ENCODE measurements around the gene PLEKHG4B. TPM values are rescaled to one million over a fixed set of nuclear protein-coding genes. Genes with fewer than 3 reads are reported as not detected.
"Not testable (repeated sequence)": the region's sequence is repeated elsewhere in the genome, so short reads cannot be mapped to it uniquely, and the experiment has no call there.

The PLEKHG4B gene
- polyA plus RNA-seq, 1 of the 3 experiments (the other 2 are of a cell fraction), result 0.18 TPM

DNA sequence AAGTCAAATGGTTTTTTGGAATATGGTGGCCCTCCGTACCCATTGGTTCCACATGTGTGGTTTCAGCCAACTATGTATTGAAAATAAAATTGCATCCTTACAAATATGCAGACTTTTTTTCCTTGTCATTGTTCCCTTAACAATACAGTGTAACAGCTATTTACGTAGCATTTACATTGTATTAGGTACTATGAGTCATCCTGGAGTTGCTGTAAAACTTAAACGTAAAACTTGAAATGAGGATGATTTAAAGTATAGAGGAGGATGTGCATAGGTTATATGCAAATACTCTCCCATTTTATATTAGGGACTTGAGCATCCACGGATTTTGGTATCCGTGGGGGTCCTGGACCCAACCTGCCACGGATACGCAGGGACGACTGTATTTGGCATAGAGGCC lies 142.5 kb downstream of the PLEKHG4B start:
- Histone ChIP-seq H4K20me1 (ENCODE audit: insufficient read depth) (no peaks in the 10 kb centered on the region), H3K4me2 (no peak overlapping the region), H3K79me2 (ENCODE audit: insufficient read depth) (no peaks in the 10 kb centered on the region), H2AFZ (ENCODE audit: low read depth) (no peak overlapping the region), H3K27ac (ENCODE audit: low read depth in 2 of 2, low read length in 1 of 2) (no peak overlapping the region), H3K4me3 (ENCODE audit: low read depth in 2 of 2, low read length in 1 of 2) (no peak overlapping the region), H3K4me1 (ENCODE audit: control insufficient read depth in 1 of 2, insufficient read depth in 2 of 2, low read depth in 1 of 2, low read length in 1 of 2) (no peaks in the 10 kb centered on the region), H3K9me3 (no peaks in the 10 kb centered on the region), H3K9ac (no peak overlapping the region), H3K9me2 (no peaks in the 10 kb centered on the region), H3K36me3 (replicated peaks in 1 of 2; ENCODE audit: control insufficient read depth in 1 of 2, insufficient read depth in 2 of 2, low read length in 1 of 2) (peaks cover 19 to 37% of the 10 kb centered on the region in 2 experiments), H3K27me3 (ENCODE audit: insufficient read depth) (no peaks in the 10 kb centered on the region), H3F3A (replicated peaks; ENCODE audit: insufficient read depth) (no peaks in the 10 kb centered on the region)
- ChIA-PET POLR2A (no interaction called here), CTCF (no interaction called here)
- DNase-seq, result no peak
- TF ChIP-seq ELF1 (IDR thresholded peaks at IDR 0.05) (no peak), GABPA (IDR thresholded peaks at IDR 0.05; ENCODE audit: low read depth) (no peak), RAD21 (IDR thresholded peaks at IDR 0.05; ENCODE audit: low read length) (no peak), TEAD4 (IDR thresholded peaks at IDR 0.05; ENCODE audit: borderline replicate concordance, insufficient read depth) (no peak), TAF1 (IDR thresholded peaks at IDR 0.05; ENCODE audit: borderline replicate concordance, low read depth, low read length) (no peak), NRF1 (IDR thresholded peaks at IDR 0.05; ENCODE audit: low read depth, low read length) (no peak), RFX5 (IDR thresholded peaks at IDR 0.05; ENCODE audit: low read length) (no peak), JUND (IDR thresholded peaks at IDR 0.05) (no peak), NFIC (IDR thresholded peaks at IDR 0.05; ENCODE audit: borderline replicate concordance) (no peak), SMC3 (IDR thresholded peaks at IDR 0.05; ENCODE audit: low read depth, low read length) (no peak), SIN3A (IDR thresholded peaks at IDR 0.05; ENCODE audit: borderline replicate concordance, low read depth, low read length) (no peak), EZH2phosphoT487 (IDR thresholded peaks at IDR 0.05; ENCODE audit: borderline replicate concordance, low read depth) (no peak)
- TF ChIP-seq, protein P1, sequence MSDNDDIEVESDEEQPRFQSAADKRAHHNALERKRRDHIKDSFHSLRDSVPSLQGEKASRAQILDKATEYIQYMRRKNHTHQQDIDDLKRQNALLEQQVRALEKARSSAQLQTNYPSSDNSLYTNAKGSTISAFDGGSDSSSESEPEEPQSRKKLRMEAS (IDR thresholded peaks at IDR 0.05; ENCODE audit: low read depth), result no peak
- TF ChIP-seq, protein P2, sequence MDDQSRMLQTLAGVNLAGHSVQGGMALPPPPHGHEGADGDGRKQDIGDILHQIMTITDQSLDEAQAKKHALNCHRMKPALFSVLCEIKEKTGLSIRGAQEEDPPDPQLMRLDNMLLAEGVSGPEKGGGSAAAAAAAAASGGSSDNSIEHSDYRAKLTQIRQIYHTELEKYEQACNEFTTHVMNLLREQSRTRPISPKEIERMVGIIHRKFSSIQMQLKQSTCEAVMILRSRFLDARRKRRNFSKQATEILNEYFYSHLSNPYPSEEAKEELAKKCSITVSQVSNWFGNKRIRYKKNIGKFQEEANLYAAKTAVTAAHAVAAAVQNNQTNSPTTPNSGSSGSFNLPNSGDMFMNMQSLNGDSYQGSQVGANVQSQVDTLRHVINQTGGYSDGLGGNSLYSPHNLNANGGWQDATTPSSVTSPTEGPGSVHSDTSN (IDR thresholded peaks at IDR 0.05), result no peak
- TF ChIP-seq, protein P3, sequence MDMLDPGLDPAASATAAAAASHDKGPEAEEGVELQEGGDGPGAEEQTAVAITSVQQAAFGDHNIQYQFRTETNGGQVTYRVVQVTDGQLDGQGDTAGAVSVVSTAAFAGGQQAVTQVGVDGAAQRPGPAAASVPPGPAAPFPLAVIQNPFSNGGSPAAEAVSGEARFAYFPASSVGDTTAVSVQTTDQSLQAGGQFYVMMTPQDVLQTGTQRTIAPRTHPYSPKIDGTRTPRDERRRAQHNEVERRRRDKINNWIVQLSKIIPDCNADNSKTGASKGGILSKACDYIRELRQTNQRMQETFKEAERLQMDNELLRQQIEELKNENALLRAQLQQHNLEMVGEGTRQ (IDR thresholded peaks at IDR 0.05; ENCODE audit: borderline replicate concordance, low read depth, low read length), result no peak
- TF ChIP-seq, protein P4, sequence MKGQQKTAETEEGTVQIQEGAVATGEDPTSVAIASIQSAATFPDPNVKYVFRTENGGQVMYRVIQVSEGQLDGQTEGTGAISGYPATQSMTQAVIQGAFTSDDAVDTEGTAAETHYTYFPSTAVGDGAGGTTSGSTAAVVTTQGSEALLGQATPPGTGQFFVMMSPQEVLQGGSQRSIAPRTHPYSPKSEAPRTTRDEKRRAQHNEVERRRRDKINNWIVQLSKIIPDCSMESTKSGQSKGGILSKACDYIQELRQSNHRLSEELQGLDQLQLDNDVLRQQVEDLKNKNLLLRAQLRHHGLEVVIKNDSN (IDR thresholded peaks at IDR 0.05; ENCODE audit: borderline replicate concordance, low read depth), result no peak
- TF ChIP-seq, protein P5, sequence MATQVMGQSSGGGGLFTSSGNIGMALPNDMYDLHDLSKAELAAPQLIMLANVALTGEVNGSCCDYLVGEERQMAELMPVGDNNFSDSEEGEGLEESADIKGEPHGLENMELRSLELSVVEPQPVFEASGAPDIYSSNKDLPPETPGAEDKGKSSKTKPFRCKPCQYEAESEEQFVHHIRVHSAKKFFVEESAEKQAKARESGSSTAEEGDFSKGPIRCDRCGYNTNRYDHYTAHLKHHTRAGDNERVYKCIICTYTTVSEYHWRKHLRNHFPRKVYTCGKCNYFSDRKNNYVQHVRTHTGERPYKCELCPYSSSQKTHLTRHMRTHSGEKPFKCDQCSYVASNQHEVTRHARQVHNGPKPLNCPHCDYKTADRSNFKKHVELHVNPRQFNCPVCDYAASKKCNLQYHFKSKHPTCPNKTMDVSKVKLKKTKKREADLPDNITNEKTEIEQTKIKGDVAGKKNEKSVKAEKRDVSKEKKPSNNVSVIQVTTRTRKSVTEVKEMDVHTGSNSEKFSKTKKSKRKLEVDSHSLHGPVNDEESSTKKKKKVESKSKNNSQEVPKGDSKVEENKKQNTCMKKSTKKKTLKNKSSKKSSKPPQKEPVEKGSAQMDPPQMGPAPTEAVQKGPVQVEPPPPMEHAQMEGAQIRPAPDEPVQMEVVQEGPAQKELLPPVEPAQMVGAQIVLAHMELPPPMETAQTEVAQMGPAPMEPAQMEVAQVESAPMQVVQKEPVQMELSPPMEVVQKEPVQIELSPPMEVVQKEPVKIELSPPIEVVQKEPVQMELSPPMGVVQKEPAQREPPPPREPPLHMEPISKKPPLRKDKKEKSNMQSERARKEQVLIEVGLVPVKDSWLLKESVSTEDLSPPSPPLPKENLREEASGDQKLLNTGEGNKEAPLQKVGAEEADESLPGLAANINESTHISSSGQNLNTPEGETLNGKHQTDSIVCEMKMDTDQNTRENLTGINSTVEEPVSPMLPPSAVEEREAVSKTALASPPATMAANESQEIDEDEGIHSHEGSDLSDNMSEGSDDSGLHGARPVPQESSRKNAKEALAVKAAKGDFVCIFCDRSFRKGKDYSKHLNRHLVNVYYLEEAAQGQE (IDR thresholded peaks at IDR 0.05; ENCODE audit: low read depth, low read length), result no peak
- WGBS (ENCODE audit: low lambda C conversion rate), result 96% methylated on average over 8 of the region's 8 CpGs

DNA sequence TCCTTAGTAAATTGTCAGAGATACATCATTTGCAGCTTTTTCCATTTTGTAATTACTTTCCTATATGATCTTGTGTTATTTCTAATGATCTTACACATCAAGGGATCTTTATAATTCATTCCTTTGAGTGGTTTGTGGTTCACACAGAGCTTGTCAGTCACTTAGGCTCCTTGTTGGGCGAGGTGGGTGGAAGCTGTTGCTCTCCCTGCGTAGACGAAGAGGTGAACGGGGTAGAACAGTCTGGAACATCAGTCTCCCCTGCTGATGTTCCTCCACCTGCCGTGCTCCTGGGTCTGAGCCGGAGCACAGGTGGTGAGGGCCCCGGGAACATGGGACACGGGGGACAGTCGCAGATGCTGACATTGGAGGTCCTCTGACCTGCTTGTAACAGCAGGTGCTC lies 143.6 kb downstream of the PLEKHG4B start:
- H3K4me1 ChIP-seq (ENCODE audit: control insufficient read depth in 1 of 2, insufficient read depth in 2 of 2, low read depth in 1 of 2, low read length in 1 of 2); H3K4me2 ChIP-seq; H2AFZ ChIP-seq (ENCODE audit: low read depth); CTCF ChIA-PET; DNase-seq; POLR2A ChIA-PET; H3K27ac ChIP-seq (ENCODE audit: low read depth in 2 of 2, low read length in 1 of 2); H3K4me3 ChIP-seq (ENCODE audit: low read depth in 2 of 2, low read length in 1 of 2); H3K9me2 ChIP-seq; H3F3A ChIP-seq (replicated peaks; ENCODE audit: insufficient read depth); H3K79me2 ChIP-seq (ENCODE audit: insufficient read depth); H3K27me3 ChIP-seq (ENCODE audit: insufficient read depth); H3K9me3 ChIP-seq; H3K9ac ChIP-seq; H4K20me1 ChIP-seq (ENCODE audit: insufficient read depth): not testable (repeated sequence)
- 98% methylated on average over 4 of the region's 9 CpGs for WGBS (ENCODE audit: low lambda C conversion rate)
- peaks cover 24 to 39% of the 10 kb centered on the region in 2 experiments for H3K36me3 ChIP-seq (replicated peaks in 1 of 2; ENCODE audit: control insufficient read depth in 1 of 2, insufficient read depth in 2 of 2, low read length in 1 of 2)

DNA sequence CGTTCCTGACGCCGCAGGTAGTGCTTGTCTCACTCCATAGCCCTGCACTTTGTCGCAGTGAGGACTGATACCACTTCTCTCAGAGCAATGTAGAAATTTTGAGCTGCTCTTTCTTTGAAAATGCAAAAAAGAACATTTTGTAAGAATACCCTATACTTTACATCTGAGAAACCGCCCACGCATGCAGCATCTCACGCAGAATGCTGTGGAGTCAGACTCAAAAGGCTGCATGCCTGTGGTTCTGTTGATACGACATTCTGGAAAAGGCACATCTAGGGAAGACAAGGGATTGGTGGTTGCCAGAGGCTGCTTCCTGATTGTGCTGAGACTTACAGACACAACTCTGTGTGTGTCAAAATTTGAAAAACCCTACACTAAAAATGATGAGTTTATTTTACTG lies 146.0 kb downstream of the PLEKHG4B start:
- H3K9me2 ChIP-seq; H3K27ac ChIP-seq (ENCODE audit: low read depth in 2 of 2, low read length in 1 of 2); H3K27me3 ChIP-seq (ENCODE audit: insufficient read depth); H3K4me2 ChIP-seq; H2AFZ ChIP-seq (ENCODE audit: low read depth); H3F3A ChIP-seq (replicated peaks; ENCODE audit: insufficient read depth); H3K79me2 ChIP-seq (ENCODE audit: insufficient read depth); H4K20me1 ChIP-seq (ENCODE audit: insufficient read depth); CTCF ChIA-PET; DNase-seq; POLR2A ChIA-PET; H3K9me3 ChIP-seq; H3K9ac ChIP-seq; H3K4me1 ChIP-seq (ENCODE audit: control insufficient read depth in 1 of 2, insufficient read depth in 2 of 2, low read depth in 1 of 2, low read length in 1 of 2); H3K4me3 ChIP-seq (ENCODE audit: low read depth in 2 of 2, low read length in 1 of 2): not testable (repeated sequence)
- H3K36me3 ChIP-seq (replicated peaks in 1 of 2; ENCODE audit: control insufficient read depth in 1 of 2, insufficient read depth in 2 of 2, low read length in 1 of 2), result peaks cover 45 to 46% of the 10 kb centered on the region in 2 experiments
- WGBS (ENCODE audit: low lambda C conversion rate), result 98% methylated on average over 7 of the region's 8 CpGs

Data from SK-N-SH (cell line).